Heart left ventricle (tissue), 16 donors: Measurements from ENCODE around the gene ZNF423. TPM values are rescaled to one million over a fixed set of nuclear protein-coding genes. Genes with fewer than 3 reads are reported as not detected.

Experiments
- ATAC-seq, 4 donors: fragments of 200-7000 bp; cut with Tn5 transposase; one replicate each; pipeline ENCODE4 v1.9.1; 2020 to 2022; ENCODE audit warnings: moderate library complexity in 4 of 4, mild to moderate bottlenecking in 3 of 4, moderate number of reproducible peaks in 1 of 4
- DNase-seq, 5 donors: peaks; one replicate each; pipeline ENCODE4 v3.0.0-alpha.2; 2020
- H3K27ac ChIP-seq, 12 donors: fragments of 200-600 bp; sonication (generic) in 4 of 12; one replicate each; pipeline versions ENCODE4 v1.5.0 to v1.8.0; 2016 to 2022; ENCODE audit warnings: mild to moderate bottlenecking in 2 of 12
- H3K27me3 ChIP-seq, 9 donors: fragments of 200-600 bp; sonication (generic) in 2 of 9; one replicate each; pipeline versions ENCODE4 v1.5.1 to v1.8.0; 2016 to 2022; ENCODE audit warnings: mild to moderate bottlenecking in 3 of 9
- H3K36me3 ChIP-seq, 9 donors: fragments of 200-600 bp; sonication (generic) in 2 of 9; one replicate each; pipeline versions ENCODE4 v1.5.0 to v1.8.0; 2018 to 2022; ENCODE audit warnings: mild to moderate bottlenecking in 2 of 9
- H3K4me1 ChIP-seq, 12 donors: fragments of 200-600 bp; sonication (generic) in 4 of 12; one replicate each; pipeline versions ENCODE4 v1.5.0 to v1.8.0; 2016 to 2022; ENCODE audit warnings: mild to moderate bottlenecking in 3 of 12
- H3K4me3 ChIP-seq, 12 donors: fragments of 200-600 bp; sonication (generic) in 4 of 12; one replicate each; pipeline versions ENCODE4 v1.5.0 to v1.8.0; 2017 to 2022; ENCODE audit warnings: mild to moderate bottlenecking in 9 of 12, moderate library complexity in 4 of 12
- H3K9me3 ChIP-seq, 12 donors: fragments of 200-600 bp; sonication (generic) in 4 of 12; one replicate each; pipeline versions ENCODE4 v1.5.0 to v1.8.0; 2016 to 2022; ENCODE audit warnings: mild to moderate bottlenecking in 1 of 12
- POLR2A ChIP-seq, 2 donors: fragments of 450-650 bp; IDR thresholded peaks; one replicate each; pipeline ENCODE4 v1.6.1; 2017; ENCODE audit warnings: antibody characterized with exemption in 2 of 2, mild to moderate bottlenecking in 2 of 2, moderate library complexity in 2 of 2
- WGBS, 4 donors: extraction: QIAGEN DNeasy Blood & Tissue Kit in 2 of 4; methylation state at CpG; one replicate each; pipeline versions ENCODE4 v1.1.5 to v1.1.7; 2013 to 2018; 5-methylcytosine and 5-hydroxymethylcytosine counted together
- intact Hi-C, 10 donors: fragments of 100-400 bp; cut with DNase I; formaldehyde crosslinking; loops; one replicate each; pipeline versions ENCODE4 v1.11.1 to v1.14.2; 2022
- polyA plus RNA-seq, 2 donors: library from polyadenylated mRNA; stranded (reverse); fragments of 200-250 nt; gene quantifications; one replicate each; pipeline ENCODE4 v1.2.3, GENCODE V29; 2013
- total RNA-seq, 9 donors: library from RNA; depleted of rRNA in 2 of 9; stranded (reverse); fragments of >200 nt in 2 of 9; fragmentation: NEBNext Ultra II Directional in 3 of 9; extraction: Animal tissue kit (Norgen Biotek cat#: 25700) in 3 of 9; gene quantifications; one replicate each; pipeline versions ENCODE4 v1.1.0 to v1.2.4, GENCODE V29; 2016 to 2023
- TF ChIP-seq, protein P1 (sequence below), 12 donors: fragments of 200-600 bp; sonication (generic) in 4 of 12; IDR thresholded peaks; one replicate each; pipeline versions ENCODE4 v1.5.0 to v1.8.0; 2018 to 2022; ENCODE audit warnings: antibody characterized with exemption in 12 of 12, mild to moderate bottlenecking in 5 of 12
- donor health status: ischemic (EF 13 %, LVEDD 7.1; RV severe dilation, severe dysfunction).
- donor health status: healthy with polysubstance abuse.
- donor health status: DM: no; HTN: yes; CAD: no.
- donor health status: DM: no; HTN: no; CAD: no.
- donor health status: ischemic (EF 25% LVEDD 6.9; RV normal size, moderate dysfunction).
- donor health status: ischemic (EF 25% LVEDD 5.7; RV mildly dilated, moderate dysfunction).
- donor health status: healthy.
- donor health status: DM: yes; HTN: yes; CAD: no.
- donor health status: ischemic (EF 35%, LVEDD 5.7; RV mildly dilated, moderate dysfunction).
- donor health status: nonischemic (EF 11% LVEDD 7.7; RV severe dilation, severe dysfunction).
- donor health status: DM: yes; HTN: yes; CAD: no.
- donor health status: PGD.
- donor health status: ischemic (EF 29% LVEDD 5.4; RV normal size, mild dysfunction).
- donor health status: nonischemic (EF 23%, LVEDD 6.1; RV moderate dilation, normal function).

Gene ZNF423
- total and polyA plus RNA-seq, 11 donors, result 1.8 to 10.4 (median 5.7) TPM

DNA sequence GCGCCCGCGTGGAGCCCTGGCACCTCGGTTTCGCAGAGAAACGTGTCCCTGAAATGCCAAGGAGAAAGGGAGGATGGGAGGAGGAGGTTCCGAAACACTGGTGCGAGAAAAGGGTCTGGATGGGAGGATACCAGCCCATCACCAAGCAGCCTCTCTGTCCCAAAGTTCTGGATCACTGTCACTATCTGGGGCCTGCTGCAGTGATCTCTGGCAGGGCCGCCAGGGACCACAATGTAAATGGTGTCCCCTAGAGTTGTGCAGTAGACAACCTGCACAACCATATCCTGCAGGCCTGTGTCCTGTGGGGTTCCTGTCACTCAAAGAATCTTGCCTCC is 253.0 kb downstream of the ZNF423 start:
- Histone ChIP-seq H3K4me1 (no peaks in the 10 kb centered on the region), H3K27ac (no peak overlapping the region), H3K36me3 (no peaks in the 10 kb centered on the region), H3K27me3 (no peaks in the 10 kb centered on the region), H3K9me3 (no peaks in the 10 kb centered on the region), H3K4me3 (no peak overlapping the region)
- no peak for ATAC-seq
- WGBS, 4 donors, result 90 to 93% (median 92%) methylated on average over 9 of the region's 9 CpGs
- intact Hi-C loops, result loop anchor here in 3 of 10 donors (10.0 kb wide), 2 partner anchors 152 to 252 kb away; partner anchors contain the start of gene ZNF423 (in 1 of the 3)
- TF ChIP-seq POLR2A (IDR thresholded peaks at IDR 0.05), result no peak
- TF ChIP-seq, protein P1, sequence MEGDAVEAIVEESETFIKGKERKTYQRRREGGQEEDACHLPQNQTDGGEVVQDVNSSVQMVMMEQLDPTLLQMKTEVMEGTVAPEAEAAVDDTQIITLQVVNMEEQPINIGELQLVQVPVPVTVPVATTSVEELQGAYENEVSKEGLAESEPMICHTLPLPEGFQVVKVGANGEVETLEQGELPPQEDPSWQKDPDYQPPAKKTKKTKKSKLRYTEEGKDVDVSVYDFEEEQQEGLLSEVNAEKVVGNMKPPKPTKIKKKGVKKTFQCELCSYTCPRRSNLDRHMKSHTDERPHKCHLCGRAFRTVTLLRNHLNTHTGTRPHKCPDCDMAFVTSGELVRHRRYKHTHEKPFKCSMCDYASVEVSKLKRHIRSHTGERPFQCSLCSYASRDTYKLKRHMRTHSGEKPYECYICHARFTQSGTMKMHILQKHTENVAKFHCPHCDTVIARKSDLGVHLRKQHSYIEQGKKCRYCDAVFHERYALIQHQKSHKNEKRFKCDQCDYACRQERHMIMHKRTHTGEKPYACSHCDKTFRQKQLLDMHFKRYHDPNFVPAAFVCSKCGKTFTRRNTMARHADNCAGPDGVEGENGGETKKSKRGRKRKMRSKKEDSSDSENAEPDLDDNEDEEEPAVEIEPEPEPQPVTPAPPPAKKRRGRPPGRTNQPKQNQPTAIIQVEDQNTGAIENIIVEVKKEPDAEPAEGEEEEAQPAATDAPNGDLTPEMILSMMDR (IDR thresholded peaks at IDR 0.05), result no peak
- DNase-seq, result no peak

DNA sequence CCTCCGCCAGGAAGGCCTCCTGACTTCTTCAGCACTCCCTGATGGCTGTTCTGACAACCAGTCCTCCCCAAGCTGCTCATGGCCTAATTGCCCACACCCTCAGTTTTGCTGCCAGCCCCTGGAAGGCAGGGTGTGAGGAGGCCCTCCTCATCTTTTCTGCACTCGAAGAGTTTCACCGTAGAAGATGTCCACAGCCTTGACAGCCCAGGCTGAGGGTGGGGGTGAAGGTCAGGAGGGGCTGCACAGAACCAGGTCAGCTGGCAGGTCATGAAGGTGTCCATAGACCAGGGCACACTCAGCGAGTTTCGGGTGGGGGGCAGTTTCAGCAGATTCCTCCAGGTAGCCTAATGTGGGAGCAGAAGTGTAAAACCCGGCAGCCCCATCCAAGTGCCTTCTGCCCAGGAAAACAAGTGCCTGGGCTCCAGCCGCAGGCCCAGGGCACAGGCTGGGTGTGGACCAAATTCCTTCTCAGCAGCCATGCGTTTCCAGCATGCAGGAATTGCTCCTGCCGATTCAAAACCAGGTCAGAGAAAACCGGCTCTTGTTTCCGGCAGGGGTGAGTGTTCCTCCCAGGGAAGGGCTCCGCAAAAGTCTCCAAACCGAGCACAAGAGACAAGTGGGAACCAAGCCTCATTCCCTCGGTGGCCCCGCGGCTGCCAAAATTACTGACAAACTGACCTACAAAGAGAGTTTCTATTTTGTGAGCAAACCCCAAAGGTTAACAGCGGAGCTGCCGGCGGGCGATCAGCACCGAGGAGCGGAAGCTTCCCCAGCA is 253.5 kb downstream of the ZNF423 start:
- DNase-seq, result no peak
- H3K27ac ChIP-seq, result no peak overlapping the region
- intact Hi-C loops, result loop anchor here in 3 of 10 donors (10.0 kb wide), 2 partner anchors 152 to 252 kb away; partner anchors contain the start of gene ZNF423 (in 1 of the 3)

DNA sequence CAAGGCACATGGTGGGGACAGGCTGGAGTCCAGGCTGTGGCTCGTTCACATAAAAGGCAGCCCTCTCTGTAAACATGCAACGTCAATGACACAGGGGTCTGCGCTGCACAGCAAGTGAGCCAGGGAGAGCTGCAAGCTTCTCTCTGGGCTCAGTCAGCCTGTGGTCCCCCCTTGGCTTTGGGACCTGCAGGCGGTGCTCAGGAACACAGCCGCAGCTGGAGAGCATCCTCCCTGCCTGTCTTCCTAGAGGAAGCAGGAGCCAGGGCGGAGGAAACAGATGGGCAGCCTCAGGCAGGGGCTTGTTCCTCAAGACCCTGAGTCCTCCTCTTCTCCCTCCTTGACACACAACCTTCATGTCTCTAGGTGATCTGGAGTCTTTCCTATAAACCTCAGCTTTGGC is 254.3 kb downstream of the ZNF423 start:
- no peaks in the 10 kb centered on the region for H3K36me3 ChIP-seq
- H3K27ac ChIP-seq, result no peak overlapping the region
- ATAC-seq (no peak), DNase-seq (no peak)
- H3K4me3 ChIP-seq, result no peak overlapping the region
- H3K27me3 ChIP-seq, result no peaks in the 10 kb centered on the region
- peaks cover 0 to 9% (median 4%) of the 10 kb centered on the region in 12 donors for H3K4me1 ChIP-seq
- no peak for TF ChIP-seq POLR2A (IDR thresholded peaks at IDR 0.05)
- TF ChIP-seq, protein P1 (IDR thresholded peaks at IDR 0.05), result no peak
- intact Hi-C loops, result loop anchor here in 3 of 10 donors (10.0 kb wide), 2 partner anchors 153 to 253 kb away; partner anchors contain the start of gene ZNF423 (in 1 of the 3)
- no peaks in the 10 kb centered on the region for H3K9me3 ChIP-seq
- 75 to 83% (median 80%) methylated on average over 5 to 6 of the region's 6 CpGs for WGBS, 4 donors

More for the DNA sequence above, 253.5 kb downstream of the ZNF423 start:
- Histone ChIP-seq H3K36me3 (no peaks in the 10 kb centered on the region), H3K9me3 (no peaks in the 10 kb centered on the region), H3K4me1 (peaks cover 0 to 1% (median 0%) of the 10 kb centered on the region in 12 donors), H3K27me3 (no peaks in the 10 kb centered on the region), H3K4me3 (no peak overlapping the region)
- peak in 1 of 4 donors; percentile 29 for ATAC-seq
- TF ChIP-seq POLR2A (IDR thresholded peaks at IDR 0.05), result no peak
- TF ChIP-seq, protein P1 (IDR thresholded peaks at IDR 0.05), result no peak
- WGBS, 4 donors, result 81 to 91% (median 84%) methylated on average over 21 to 22 of the region's 22 CpGs

DNA sequence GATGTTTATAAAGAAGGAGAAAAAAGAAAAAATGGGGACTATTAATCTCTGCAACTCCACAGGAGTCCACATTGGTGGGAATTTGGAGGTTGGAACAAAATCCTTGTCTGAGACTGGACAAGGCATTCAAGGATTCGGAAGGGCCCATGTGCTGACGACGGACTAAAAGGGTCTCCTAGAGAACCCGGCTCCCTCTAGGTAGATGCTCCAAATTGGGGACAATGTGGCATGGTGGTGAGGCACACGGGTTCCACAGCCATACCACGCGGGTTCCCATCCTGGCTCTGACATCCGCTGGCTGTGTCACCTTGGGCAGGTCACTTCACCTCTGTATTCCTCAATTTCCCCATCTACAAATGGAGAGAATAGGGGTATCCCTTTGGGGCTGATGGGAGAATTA is 254.9 kb downstream of the ZNF423 start:
- WGBS, 4 donors, result 94 to 99% (median 98%) methylated on average over 8 of the region's 8 CpGs
- TF ChIP-seq POLR2A (IDR thresholded peaks at IDR 0.05), result no peak
- TF ChIP-seq, protein P1 (IDR thresholded peaks at IDR 0.05), result no peak
- H3K9me3 ChIP-seq, result no peaks in the 10 kb centered on the region
- DNase-seq (no peak), ATAC-seq (no peak)
- intact Hi-C loops, result loop anchor here in 3 of 10 donors (10.0 kb wide), 2 partner anchors 154 to 254 kb away; partner anchors contain the start of gene ZNF423 (in 1 of the 3)
- H3K4me3 ChIP-seq, result no peak overlapping the region
- H3K27ac ChIP-seq, result no peak overlapping the region
- peaks cover 0 to 15% (median 9%) of the 10 kb centered on the region in 12 donors for H3K4me1 ChIP-seq
- H3K36me3 ChIP-seq, result no peaks in the 10 kb centered on the region
- H3K27me3 ChIP-seq, result no peaks in the 10 kb centered on the region
